Activated CD8-positive, alpha-beta memory T cell treated with anti-CD3 and anti-CD28 coated beads, Interleukin-2, amount 10 ng/mL, durations not matched to agents 7 days and 5 days (primary cell): Measurements from ENCODE around the gene DLG2. TPM values are rescaled to one million over a fixed set of nuclear protein-coding genes. Genes with fewer than 3 reads are reported as not detected.
"Not testable (repeated sequence)": the region's sequence is repeated elsewhere in the genome, so short reads cannot be mapped to it uniquely, and the experiment has no call there.

Source experiments
- ATAC-seq: fragments of 150-1000 bp; cut with Tn5 transposase; one replicate; pipeline ENCODE4 v1.10.0; 2021; ENCODE audit warnings: moderate library complexity
- CTCF ChIA-PET: fragments of 350-600 bp; sonication (Branson Sonifier 250); formaldehyde crosslinking; loops from one replicate; lab custom pipeline; 2021; ENCODE audit warnings: antibody characterized with exemption; lab: Charles Lee
- DNase-seq: peaks from one replicate; pipeline ENCODE4 v3.0.0-alpha.2; 2020
- H3K27ac Mint-ChIP-seq: one replicate; pipeline ENCODE4 v1.8.0; 2021; ENCODE audit warnings: mild to moderate bottlenecking, mixed read lengths
- H3K27me3 Mint-ChIP-seq: one replicate; pipeline ENCODE4 v1.8.0; 2021; ENCODE audit warnings: mixed read lengths
- H3K36me3 Mint-ChIP-seq: one replicate; pipeline ENCODE4 v1.8.0; 2021; ENCODE audit warnings: mild to moderate bottlenecking, mixed read lengths
- H3K4me1 Mint-ChIP-seq: one replicate; pipeline ENCODE4 v1.8.0; 2021; ENCODE audit warnings: mixed read lengths
- H3K4me3 Mint-ChIP-seq: one replicate; pipeline ENCODE4 v1.8.0; 2021; ENCODE audit warnings: mild to moderate bottlenecking, moderate library complexity, mixed read lengths
- H3K9me3 Mint-ChIP-seq: one replicate; pipeline ENCODE4 v1.8.0; 2022; ENCODE audit warnings: low read depth, mixed read lengths
- total RNA-seq, 2 experiments: library from RNA; stranded (reverse); gene quantifications; one replicate each; pipeline ENCODE4 v1.2.3, GENCODE V29; 2021

Gene DLG2
- total RNA-seq, 2 experiments from 2014 or later: 1.4 to 2.1 TPM

DNA sequence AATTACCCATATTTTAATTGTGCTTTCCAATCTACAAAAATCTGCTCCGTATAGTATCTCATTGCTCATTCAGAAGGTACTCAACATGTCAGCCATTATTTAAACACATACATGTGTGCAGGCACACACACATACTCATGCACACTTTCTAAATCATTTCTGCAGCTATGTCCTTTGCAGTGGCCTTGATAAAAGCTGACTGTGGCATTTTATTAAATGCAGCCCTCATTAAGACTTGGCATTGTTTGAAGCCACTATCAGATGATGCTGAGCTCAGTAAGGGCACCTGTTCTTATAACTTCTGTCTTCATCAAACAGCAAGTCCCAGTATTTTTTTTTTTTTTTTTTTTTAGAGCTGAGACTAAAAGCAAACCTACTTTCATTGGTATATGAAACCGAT lies 1269.1 kb downstream of the DLG2 start:
- H3K27ac Mint-ChIP-seq: no peak overlapping the region
- CTCF ChIA-PET: no interaction called here
- no peaks in the 10 kb centered on the region for H3K36me3 Mint-ChIP-seq
- H3K9me3 Mint-ChIP-seq: peaks cover 9% of the 10 kb centered on the region
- no peaks in the 10 kb centered on the region for H3K27me3 Mint-ChIP-seq
- no peak overlapping the region for H3K4me3 Mint-ChIP-seq
- no peak for DNase-seq
- ATAC-seq: no peak
- H3K4me1 Mint-ChIP-seq: no peaks in the 10 kb centered on the region

DNA sequence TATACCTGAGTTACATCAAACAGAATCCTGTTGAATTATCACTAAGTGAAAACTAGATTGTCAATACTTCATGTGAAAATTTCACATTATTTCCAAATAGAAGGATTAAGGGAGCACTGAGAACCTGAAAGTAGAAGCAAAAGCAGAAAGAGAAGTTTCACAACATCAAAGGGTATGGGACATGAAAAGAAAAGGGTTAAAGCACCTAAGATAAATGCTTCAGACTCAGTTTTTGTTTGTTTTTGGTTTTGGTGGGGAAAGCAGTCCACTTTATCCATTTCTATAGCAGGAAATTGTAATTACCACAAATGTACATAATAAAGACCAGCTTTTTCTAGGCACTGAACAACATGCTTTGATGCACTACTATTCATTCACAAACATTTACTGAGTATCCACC lies 1271.2 kb downstream of the DLG2 start:
- Mint-ChIP-seq H3K36me3 (no peaks in the 10 kb centered on the region), H3K4me3 (no peak overlapping the region), H3K9me3 (peaks cover 13% of the 10 kb centered on the region), H3K27ac (no peak overlapping the region), H3K27me3 (no peaks in the 10 kb centered on the region), H3K4me1 (no peaks in the 10 kb centered on the region)
- DNase-seq (no peak), ATAC-seq (no peak)
- CTCF ChIA-PET: no interaction called here

DNA sequence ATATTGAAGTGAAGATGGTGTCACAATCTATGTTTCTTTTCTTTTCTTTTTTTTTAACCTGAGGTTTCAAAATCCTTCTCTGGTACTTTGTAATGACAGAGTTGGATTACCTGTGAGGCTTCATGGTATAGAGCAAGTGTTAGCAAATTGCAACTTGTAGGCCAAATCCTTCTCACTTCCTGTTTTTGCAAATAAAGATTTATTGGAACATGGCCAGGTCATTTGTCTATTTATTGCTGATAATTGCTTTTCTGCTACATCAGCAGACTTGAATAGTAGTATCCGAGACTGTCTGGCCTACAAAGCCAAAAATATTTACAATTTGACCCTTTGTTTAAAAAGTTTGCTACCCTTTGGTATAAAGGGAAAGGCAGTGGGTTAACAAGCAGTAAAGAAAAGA lies 1281.5 kb downstream of the DLG2 start:
- ATAC-seq (no peak), DNase-seq (no peak)

DNA sequence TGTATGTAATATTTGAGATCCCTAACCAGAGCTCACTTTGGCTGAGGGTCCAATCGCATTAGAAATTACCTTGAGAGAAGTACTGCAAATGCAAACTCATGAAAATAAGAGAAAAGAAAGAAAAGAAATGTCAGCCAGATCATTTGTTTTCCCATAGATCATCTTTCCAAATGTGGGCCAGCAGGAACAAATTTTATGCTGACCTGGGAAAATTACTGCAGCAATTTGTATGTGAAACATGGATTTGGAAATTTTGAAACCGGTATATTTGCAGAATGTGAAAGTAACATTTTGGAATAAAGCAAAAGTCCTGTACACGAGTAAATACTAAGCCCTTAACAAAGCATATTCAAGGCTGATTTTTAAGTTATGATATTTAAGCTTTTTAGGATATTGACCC lies 1282.1 kb downstream of the DLG2 start:
- CTCF ChIA-PET: no interaction called here
- Mint-ChIP-seq H3K27me3 (no peaks in the 10 kb centered on the region), H3K4me3 (no peak overlapping the region), H3K4me1 (no peaks in the 10 kb centered on the region), H3K27ac (no peak overlapping the region), H3K9me3 (peaks cover 2% of the 10 kb centered on the region), H3K36me3 (no peaks in the 10 kb centered on the region)
- DNase-seq: no peak
- ATAC-seq: no peak

More for the DNA sequence above, 1281.5 kb downstream of the DLG2 start:
- H3K27me3 Mint-ChIP-seq: no peaks in the 10 kb centered on the region
- H3K36me3 Mint-ChIP-seq: no peaks in the 10 kb centered on the region
- H3K9me3 Mint-ChIP-seq: peaks cover 2% of the 10 kb centered on the region
- CTCF ChIA-PET: no interaction called here
- H3K27ac Mint-ChIP-seq: no peak overlapping the region
- H3K4me3 Mint-ChIP-seq: no peak overlapping the region
- H3K4me1 Mint-ChIP-seq: no peaks in the 10 kb centered on the region

DNA sequence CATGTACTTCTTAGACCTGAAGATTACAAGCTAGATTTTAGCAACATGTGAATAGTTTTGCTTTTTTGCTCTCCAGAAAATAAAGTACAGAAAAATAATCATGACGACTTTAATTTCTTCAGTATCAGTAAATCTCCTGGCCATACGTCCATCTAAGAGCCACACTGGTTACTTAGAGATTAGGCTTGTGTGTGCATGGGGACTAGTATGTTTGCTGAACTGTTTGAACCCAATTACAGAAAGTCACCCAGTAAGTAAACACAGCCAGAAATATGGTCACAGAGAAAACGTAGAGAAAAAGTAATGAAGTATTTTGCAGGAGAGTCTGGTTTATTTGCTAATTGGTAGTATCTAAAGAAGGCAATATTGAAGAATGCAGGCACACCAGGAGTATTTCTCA lies 1287.3 kb downstream of the DLG2 start:
- no peak overlapping the region for H3K27ac Mint-ChIP-seq
- peaks cover 8% of the 10 kb centered on the region for H3K9me3 Mint-ChIP-seq
- no peaks in the 10 kb centered on the region for H3K36me3 Mint-ChIP-seq
- ATAC-seq (no peak), DNase-seq (no peak)
- CTCF ChIA-PET: no interaction called here
- H3K4me1 Mint-ChIP-seq: no peaks in the 10 kb centered on the region
- H3K27me3 Mint-ChIP-seq: no peaks in the 10 kb centered on the region
- H3K4me3 Mint-ChIP-seq: no peak overlapping the region

DNA sequence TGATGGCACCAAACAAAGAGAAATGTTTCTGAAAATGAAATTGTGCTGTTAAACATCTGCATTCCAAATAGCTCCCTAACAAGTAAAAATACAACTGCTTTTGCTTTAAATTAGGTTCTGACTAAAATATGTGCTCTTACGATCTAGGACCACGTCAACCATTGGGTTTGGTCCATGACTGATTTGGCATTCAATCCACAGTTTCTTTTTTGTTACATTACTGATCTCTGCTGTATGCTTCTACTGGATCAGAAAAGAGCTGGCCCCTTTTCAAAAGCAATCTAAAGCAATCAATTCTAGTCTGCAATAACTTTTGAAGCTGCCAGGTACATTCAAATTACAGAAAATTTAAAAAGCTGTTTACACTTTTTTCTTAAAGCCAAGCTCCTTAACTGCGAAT lies 1293.9 kb downstream of the DLG2 start:
- Mint-ChIP-seq H3K4me3 (no peak overlapping the region), H3K27ac (no peak overlapping the region), H3K4me1 (no peaks in the 10 kb centered on the region), H3K9me3 (peaks cover 2% of the 10 kb centered on the region), H3K36me3 (no peaks in the 10 kb centered on the region), H3K27me3 (no peaks in the 10 kb centered on the region)
- CTCF ChIA-PET: no interaction called here
- ATAC-seq (no peak), DNase-seq (no peak)

DNA sequence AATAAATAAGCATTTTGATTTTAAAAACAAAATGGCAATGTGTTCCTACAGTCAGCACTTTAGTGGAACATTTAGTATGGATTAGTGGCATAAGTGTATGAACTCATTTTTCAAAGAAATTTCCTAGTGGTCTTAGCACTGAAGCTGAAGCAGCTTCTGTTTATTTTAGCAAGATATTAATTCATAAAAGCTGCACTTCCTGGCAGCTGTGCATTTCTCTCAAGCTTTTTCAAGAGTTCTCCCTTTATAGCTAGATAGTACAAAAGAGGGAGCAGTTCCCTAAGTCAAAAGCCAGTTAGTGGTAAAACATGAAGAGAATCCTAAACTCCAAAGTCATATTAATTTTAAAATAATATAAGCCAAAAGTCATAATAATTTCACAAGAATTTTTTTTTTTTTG lies 1304.9 kb downstream of the DLG2 start:
- Mint-ChIP-seq H3K27ac (no peak overlapping the region), H3K4me1 (no peaks in the 10 kb centered on the region), H3K36me3 (no peaks in the 10 kb centered on the region), H3K27me3 (no peaks in the 10 kb centered on the region), H3K9me3 (peaks cover 11% of the 10 kb centered on the region), H3K4me3 (no peak overlapping the region)
- CTCF ChIA-PET: interaction anchor here (1.1 kb wide), 1 partner anchor 31 kb away, joined by 3 read pairs; no protein-coding TSS in a partner anchor
- DNase-seq (no peak), ATAC-seq (no peak)

DNA sequence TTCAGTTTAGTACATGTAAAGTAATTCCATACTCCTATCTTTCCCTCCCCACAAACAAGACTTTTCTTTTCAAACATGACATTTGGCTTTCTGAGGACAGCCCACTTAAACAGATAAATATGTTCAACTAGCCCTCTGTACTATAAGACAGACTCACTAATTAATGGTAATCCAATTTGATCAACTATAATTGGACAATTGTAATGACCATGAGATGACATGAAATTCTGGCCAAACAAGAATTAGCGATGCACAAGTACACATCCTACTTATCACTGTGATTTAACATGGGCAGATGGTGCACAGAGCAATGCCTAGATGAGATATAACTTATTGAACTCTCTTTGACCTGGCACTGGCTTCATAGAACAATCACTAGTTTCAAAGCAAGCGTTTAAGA lies 1307.3 kb downstream of the DLG2 start:
- CTCF ChIA-PET: no interaction called here

DNA sequence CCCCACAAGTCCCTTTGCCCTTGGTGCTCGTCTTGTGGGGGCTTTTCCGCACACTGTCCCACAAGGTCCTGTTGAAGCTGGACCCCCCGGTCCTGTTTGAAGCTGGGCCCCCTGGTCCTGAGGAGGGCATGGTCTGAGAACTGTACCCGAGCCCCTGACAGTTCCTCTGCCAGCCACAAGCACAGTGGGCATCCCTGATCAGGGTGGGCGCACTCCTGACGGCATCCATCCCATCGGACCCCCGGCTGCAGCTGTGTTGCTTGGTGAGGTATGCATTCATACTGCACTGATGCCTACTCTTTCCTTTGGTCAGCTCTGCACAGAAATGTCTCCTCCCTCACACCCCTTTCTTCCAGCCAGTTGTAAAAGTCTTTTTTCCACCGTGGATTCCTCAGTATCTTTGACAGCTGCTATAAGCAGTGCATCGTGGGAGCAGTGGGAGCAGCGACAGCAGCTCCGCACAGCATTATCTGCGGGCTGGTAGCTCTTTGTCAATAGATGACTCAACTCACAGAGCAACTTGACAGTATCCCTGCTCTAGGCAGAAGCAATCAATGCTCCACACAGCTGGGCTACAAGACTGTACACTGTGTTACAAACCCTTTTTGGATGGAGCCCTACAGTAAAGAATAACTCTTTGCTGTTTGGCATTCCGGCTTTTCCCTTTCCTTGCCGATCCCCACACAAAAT lies 1310.1 kb downstream of the DLG2 start:
- H3K9me3 Mint-ChIP-seq: peaks cover 8% of the 10 kb centered on the region
- CTCF ChIA-PET: no interaction called here
- no peaks in the 10 kb centered on the region for H3K27me3 Mint-ChIP-seq
- H3K27ac Mint-ChIP-seq: no peak overlapping the region
- no peaks in the 10 kb centered on the region for H3K36me3 Mint-ChIP-seq
- ATAC-seq: no peak
- H3K4me1 Mint-ChIP-seq: no peaks in the 10 kb centered on the region
- no peak for DNase-seq
- no peak overlapping the region for H3K4me3 Mint-ChIP-seq

More for the DNA sequence above, 1307.3 kb downstream of the DLG2 start:
- DNase-seq: no peak
- H3K4me3 Mint-ChIP-seq: no peak overlapping the region
- no peak overlapping the region for H3K27ac Mint-ChIP-seq
- no peaks in the 10 kb centered on the region for H3K27me3 Mint-ChIP-seq
- H3K4me1 Mint-ChIP-seq: no peaks in the 10 kb centered on the region
- ATAC-seq: no peak
- no peaks in the 10 kb centered on the region for H3K36me3 Mint-ChIP-seq
- peaks cover 7% of the 10 kb centered on the region for H3K9me3 Mint-ChIP-seq

DNA sequence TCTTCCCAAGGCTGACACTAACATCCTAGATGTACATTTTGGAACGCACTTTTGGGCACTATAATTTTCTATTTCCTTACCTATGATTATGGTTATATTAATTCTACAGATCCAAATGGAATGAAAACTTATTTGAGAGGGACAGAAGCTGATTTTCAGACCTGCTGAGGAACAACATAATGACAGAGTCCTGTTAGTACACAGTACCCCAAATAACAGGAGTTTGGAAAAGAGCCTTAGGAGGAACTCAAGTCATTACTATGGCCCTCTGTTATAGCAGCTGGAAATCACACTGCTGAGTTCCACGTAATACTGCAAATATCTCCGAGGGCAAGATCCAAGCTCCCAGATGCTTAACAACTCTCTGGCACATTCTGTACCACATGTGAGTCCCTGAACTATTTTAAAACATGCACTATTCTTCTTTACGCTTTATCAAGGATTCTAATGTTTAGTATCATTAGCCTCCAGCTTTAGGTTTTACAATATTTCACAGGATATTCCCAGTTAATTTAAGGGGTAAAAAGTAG lies 1313.2 kb downstream of the DLG2 start:
- no peak for ATAC-seq
- peaks cover 5% of the 10 kb centered on the region for H3K9me3 Mint-ChIP-seq
- H3K36me3 Mint-ChIP-seq: no peaks in the 10 kb centered on the region
- H3K4me1 Mint-ChIP-seq: no peaks in the 10 kb centered on the region
- no peak overlapping the region for H3K27ac Mint-ChIP-seq
- DNase-seq: no peak
- CTCF ChIA-PET: no interaction called here
- no peak overlapping the region for H3K4me3 Mint-ChIP-seq
- no peaks in the 10 kb centered on the region for H3K27me3 Mint-ChIP-seq

DNA sequence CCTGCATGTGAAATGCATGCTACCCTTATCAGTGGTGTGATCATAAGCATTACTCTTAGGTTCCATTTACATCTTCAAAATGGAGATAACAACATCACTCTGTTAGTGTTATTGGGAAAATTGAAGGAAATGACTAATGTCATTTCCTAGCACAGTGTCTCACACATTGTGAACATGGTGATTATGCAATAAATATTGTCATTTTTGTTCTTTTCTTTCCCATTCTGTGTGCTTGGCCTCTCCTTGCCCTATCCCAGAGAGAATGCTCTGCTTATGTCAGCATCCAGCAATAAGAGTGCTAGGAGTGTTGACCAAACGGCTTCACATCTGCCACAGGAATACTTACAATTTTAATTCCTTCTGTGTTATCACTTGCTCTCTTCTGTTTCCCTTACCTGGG lies 1316.9 kb downstream of the DLG2 start:
- Mint-ChIP-seq H3K4me1 (no peaks in the 10 kb centered on the region), H3K27ac (no peak overlapping the region), H3K9me3 (peaks cover 7% of the 10 kb centered on the region), H3K36me3 (no peaks in the 10 kb centered on the region), H3K4me3 (no peak overlapping the region), H3K27me3 (no peaks in the 10 kb centered on the region)
- ATAC-seq: no peak
- CTCF ChIA-PET: no interaction called here
- DNase-seq: no peak

DNA sequence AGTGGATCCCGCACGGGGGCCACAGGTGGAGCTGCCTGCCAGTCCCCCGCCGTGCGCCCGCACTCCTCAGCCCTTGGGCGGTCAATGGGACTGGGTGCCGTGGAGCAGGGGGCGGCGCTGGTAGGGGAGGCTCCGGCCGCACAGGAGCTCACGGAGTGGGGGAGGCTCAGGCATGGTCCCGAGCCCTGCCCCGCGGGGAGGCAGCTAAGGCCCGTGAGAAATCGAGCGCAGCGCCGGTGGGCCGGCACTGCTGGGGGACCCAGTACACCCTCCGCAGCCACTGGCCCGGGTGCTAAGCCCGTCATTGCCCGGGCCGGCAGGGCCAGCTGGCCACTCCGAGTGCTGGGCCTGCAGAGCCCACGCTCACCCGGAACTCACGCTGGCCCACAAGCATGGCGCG lies 1318.7 kb downstream of the DLG2 start:
- CTCF ChIA-PET, H3K4me3 Mint-ChIP-seq, H3K4me1 Mint-ChIP-seq, DNase-seq, H3K27ac Mint-ChIP-seq, H3K36me3 Mint-ChIP-seq, H3K27me3 Mint-ChIP-seq, ATAC-seq: not testable (repeated sequence)
- H3K9me3 Mint-ChIP-seq: peaks cover 12% of the 10 kb centered on the region

DNA sequence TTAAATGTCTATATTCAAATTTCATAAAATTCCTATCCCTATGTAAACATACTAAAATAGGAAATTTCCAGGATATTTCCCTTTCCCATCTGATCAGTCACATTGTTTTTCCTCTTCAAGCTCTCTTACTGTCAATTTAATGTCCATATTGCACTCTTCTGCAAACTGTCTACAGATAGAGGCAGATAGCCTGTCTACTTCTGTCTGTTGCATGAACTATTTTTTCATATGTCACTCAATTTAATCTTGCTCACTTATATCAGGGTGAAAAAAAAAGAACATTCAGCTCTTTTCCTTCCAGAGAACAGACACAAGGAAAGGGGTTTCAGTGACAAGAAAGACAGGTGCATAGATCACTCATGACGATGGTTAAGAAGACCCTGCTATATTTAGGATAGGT lies 1327.1 kb downstream of the DLG2 start:
- Mint-ChIP-seq H3K36me3 (no peaks in the 10 kb centered on the region), H3K9me3 (peaks cover 7% of the 10 kb centered on the region), H3K4me3 (no peak overlapping the region), H3K27me3 (no peaks in the 10 kb centered on the region), H3K27ac (no peak overlapping the region), H3K4me1 (no peaks in the 10 kb centered on the region)
- ATAC-seq (no peak), DNase-seq (no peak)
- CTCF ChIA-PET: no interaction called here

DNA sequence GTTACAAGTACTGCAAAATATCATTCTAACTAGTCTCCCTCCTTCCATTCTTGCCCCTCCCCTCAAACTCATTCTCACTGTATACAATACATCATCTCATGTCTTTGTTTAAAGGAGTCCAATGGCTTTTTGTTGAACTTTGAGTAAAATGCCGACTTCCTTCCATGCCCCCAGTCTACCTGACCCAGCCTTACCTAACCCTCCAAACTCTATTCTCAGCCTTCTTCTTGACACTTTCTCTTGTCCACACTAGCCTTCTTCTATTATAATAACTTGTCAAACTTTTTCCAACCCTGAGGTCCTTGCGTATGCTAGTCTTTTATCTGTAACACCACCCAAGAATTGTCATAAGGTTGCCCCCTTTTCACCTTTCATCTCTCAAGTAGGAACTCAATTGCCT lies 1329.6 kb downstream of the DLG2 start:
- CTCF ChIA-PET: no interaction called here
- no peak for ATAC-seq
- H3K27ac Mint-ChIP-seq: no peak overlapping the region

More for the DNA sequence above, 1329.6 kb downstream of the DLG2 start:
- Mint-ChIP-seq H3K4me3 (no peak overlapping the region), H3K9me3 (peaks cover 2% of the 10 kb centered on the region), H3K36me3 (no peaks in the 10 kb centered on the region), H3K27me3 (no peaks in the 10 kb centered on the region), H3K4me1 (no peaks in the 10 kb centered on the region)
- no peak for DNase-seq
